HG03039 (cell line): ENCODE measurements around the gene CLDN1.

Experiments used
- ATAC-seq: cut with Tn5 transposase; IDR thresholded peaks from one replicate; pipeline ENCODE4 v1.9.1; 2021; ENCODE audit warnings: mild to moderate bottlenecking, moderate library complexity; ENCODE audit not compliant: unreplicated experiment

CLDN1 gene

GRCh38 chr3:190336516-190337189 is 14.4 kb upstream of the CLDN1 start:
- no peak for ATAC-seq

DNA sequence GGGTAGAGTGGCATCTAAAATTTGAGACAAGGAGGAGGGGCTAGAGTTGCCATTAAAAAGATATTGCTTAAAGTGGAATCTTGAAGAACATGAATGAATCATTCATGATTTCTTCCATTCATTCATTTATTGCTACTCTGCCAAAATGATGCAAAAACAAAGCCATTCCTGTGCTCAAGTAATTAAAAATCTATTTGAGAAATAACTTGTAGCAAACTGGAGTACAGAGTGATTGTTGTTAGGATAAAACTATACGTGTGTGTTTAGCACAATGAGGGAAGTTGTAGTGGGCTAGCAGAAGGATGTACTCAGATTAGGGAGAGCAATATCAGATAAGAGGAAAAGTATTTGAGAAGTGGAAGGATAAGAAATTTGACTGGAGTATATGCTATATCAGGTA is 11.7 kb upstream of the CLDN1 start:
- ATAC-seq = no peak

- ATAC-seq = no peak
These were observed 8.9 kb upstream of the CLDN1 start for GRCh38 chr3:190330936-190331734.

- ATAC-seq = no peak
These were observed 4.7 kb upstream of the CLDN1 start for GRCh38 chr3:190326930-190327329.

GRCh38 chr3:190326361-190326760 is 4.1 kb upstream of the CLDN1 start:
- ATAC-seq = no peak

DNA sequence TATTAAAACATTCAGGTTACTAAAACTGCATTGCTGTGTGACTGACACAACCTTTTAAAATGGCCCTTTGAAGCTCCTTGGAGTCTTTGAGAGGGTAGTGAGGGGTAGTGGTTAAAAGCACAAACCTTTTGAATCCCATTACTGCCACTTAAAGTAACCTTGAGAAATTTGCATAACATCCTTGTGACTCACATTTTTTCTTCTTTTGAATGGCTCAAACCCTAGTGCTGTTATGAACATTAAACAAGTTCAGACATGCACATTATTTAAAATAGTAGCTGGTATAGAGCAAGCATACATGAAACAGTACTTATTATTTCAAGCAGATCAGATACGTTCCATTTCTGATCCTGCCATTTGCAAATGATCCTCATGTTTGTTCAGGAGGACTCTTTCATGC is 3.7 kb upstream of the CLDN1 start:
- ATAC-seq = no peak

- ATAC-seq = no peak
These were observed 990 bp upstream of the CLDN1 start for GRCh38 chr3:190323246-190323626.

DNA sequence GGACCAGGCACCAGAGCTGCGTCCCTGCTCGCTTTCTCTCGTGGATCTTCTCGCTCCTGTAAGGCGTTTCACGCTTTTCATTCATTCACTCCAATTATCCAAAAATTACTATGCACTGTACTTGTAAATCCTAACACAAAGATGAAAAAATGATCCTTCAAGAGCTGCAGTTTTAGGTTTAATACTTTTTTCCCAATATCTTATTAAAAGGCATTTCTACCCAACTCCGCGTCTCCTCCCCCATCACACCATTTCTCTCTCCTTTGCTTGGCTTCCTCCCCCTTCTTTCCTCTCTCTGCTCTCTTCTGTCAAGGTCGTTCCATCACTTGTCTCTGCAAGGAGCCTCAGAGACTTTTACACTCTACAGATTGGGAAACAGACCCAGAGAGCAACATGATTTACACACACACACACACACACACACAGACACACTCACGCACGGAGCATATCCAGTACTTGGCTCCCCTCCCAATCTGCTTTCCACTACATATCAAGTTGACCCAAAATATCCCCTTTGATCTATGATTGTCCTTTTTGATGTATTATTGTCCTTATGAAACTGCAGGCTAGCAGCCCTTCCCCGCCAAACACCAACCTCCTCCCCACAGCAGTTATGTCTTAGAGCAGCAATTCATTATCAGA is 479 bp upstream of the CLDN1 start:
- no peak for ATAC-seq

GRCh38 chr3:190320594-190321362 is 1.5 kb downstream of the CLDN1 start:
- ATAC-seq = no peak

DNA sequence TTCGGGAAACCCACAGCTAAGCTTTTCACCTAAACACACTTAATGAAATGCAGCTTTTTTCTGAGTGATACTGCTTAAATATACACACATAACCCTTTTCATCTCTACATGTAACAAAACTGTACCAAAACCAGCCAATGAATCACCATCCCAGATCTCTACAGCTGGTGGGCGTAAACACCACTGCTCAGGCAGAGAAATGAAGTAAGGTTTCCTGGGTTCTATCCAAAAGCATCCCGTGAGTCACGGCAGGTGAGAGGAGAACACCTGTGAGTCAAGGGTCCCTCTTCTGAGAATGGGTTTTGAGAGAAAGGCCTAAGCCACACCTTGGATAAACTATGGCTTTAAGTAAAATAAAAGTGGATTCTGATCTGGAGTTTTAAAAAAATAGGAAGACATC is 2.6 kb downstream of the CLDN1 start:
- ATAC-seq = no peak

DNA sequence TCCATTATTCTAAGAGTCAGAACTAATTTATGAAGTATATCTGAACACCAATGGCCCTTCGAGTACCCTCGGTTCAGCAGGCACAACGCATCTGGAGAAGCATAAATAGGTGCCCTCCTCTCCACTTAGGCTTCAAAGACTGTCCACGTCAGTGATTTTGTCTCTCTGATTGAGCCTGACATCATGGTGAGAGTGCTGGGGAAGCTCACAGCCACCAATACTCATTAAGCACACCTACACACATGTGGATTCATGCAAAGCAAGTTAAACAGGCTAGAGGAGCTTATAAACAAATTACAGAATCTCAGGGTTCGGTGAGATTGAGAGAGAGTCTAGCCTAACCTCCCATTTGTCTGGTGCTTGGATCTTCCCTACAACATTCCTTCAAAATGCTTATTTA is 3.6 kb downstream of the CLDN1 start:
- no peak for ATAC-seq

- no peak for ATAC-seq
These were observed 7.5 kb downstream of the CLDN1 start for GRCh38 chr3:190314741-190315140.

DNA sequence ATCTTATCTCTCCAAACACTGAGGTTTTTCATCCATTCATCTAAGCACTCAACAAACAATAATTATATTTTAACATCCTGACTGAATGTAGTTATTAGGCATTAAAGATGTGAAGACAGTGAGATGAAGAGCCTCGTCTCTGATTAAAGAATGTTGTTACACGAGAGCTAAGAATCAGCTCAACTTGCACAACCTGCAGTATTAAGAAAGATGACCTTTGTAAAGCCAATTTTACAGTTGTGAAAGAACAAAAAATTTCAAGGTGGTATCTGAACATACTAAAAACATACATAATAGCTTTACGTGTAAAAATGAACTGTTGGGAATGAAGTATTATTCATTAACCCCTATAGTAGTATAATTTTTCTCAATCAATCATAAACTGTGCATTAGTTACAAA is 12.8 kb downstream of the CLDN1 start:
- ATAC-seq = no peak

DNA sequence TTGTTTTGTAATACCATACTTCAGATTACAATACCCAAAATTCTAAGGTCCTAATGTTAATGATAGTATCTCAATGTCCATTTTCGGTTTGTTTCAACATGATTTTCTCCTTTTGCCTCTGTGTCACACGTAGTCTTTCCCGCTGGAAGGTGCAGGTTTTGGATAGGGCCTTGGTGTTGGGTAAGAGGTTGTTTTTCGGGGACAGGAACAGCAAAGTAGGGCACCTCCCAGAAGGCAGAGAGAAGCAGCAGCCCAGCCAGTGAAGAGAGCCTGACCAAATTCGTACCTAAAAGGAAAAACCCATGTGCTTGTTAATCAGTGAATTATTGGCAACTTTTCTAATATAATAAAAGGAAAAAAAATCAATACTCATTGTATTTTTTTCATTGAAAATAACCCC is 14.1 kb downstream of the CLDN1 start:
- no peak for ATAC-seq

DNA sequence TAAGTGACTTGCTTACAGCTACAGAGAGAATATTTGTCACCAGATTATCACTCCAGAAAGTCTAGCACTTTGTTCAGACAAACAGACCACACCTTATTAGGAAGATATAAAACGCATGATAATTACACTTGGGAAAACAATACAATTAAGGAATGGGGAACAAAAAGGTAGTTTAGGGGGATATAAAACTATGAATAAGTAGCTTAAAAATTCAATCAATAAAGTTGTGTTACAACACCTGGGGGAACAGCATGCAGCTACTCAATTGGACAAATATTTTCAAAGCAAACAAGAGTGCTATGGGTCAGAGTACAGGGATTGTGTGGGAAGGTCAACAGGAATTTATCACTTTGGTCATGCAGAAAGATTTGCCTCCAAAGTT is 15.1 kb downstream of the CLDN1 start:
- ATAC-seq = no peak

GRCh38 chr3:190306513-190307163 is 15.6 kb downstream of the CLDN1 start:
- ATAC-seq = no peak

GRCh38 chr3:190306026-190306425 is 16.2 kb downstream of the CLDN1 start:
- ATAC-seq = no peak

DNA sequence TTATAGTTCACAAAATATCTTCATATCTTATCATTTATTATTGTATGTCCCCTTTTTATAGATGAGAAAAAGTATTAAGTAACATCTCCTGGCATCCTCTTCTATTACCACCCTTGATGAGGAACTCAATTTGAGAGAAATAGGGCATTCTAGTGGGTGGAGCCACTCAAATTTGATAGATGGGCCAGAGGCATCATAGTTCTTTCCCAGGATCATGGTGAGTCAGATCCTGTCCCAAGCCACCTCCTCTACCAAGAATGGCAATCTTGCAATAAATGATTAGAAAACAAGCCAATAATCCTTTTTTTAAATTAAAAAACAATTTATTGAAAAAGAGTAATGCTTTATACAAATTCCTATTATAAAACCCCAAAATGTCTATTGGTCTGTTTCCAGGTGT is 16.8 kb downstream of the CLDN1 start:
- ATAC-seq = no peak

- ATAC-seq = no peak
These were observed 18.4 kb downstream of the CLDN1 start for GRCh38 chr3:190303884-190304283.

GRCh38 chr3:190302212-190302867 is 19.9 kb downstream of the CLDN1 start:
- ATAC-seq = no peak
